GM12874 (cell line): ENCODE data around the gene CPSF4.

ENCODE experiments used
- TF ChIP-seq, protein P1 (sequence below): IDR thresholded peaks from 2 replicates; pipeline ENCODE4 v1.5.1; 2011; ENCODE audit warnings: low read depth, mild to moderate bottlenecking, control low read depth, low read length, moderate library complexity; ENCODE audit not compliant: insufficient read depth

The CPSF4 gene

DNA sequence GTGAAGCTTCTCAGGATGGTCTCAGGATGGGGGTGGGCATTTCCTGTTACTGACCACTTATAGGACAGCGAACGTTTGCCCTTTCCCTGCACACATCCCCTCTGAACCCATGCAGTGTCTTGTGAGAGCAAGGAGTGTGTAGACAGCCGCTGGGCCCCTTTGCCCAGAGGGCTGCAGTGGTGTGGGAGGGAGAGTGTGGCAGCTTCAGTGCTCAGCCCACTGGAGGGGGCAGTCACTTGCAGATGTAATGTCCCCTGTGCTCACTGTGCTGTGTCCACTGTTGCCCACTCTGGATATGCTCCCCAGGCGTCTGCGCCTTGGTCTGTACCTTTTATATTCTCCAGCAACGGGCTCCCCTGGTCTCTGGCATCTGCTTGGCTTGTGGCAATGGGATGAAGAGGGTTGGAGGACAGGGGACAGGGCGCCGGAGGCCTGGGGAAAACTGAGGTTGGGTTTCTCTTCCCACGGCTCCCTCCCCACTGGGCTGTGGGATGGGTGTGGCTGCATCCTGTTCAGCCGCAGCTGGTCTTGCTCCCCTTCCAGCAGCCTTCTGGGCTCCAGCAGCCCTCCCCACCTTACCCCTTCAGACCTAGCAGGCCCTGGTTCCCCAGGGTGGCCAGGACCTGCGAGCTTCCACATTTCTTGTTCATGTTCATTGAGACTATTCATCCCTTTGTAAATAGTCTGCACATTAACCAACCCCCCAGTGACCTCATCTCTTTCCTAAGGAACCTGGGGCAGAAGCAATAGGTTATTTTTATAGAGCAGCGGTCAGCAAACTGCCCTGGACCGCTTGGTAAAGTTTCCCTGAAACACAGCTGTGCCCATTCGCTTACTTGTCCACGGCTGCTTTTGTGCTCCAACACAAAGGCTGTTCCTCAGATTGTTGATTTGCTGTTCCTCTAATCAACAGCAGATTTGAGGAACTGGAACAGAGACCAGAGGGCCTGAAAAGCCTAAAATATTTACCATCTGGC lies 40.0 kb downstream of the CPSF4 start:
- TF ChIP-seq, protein P1, sequence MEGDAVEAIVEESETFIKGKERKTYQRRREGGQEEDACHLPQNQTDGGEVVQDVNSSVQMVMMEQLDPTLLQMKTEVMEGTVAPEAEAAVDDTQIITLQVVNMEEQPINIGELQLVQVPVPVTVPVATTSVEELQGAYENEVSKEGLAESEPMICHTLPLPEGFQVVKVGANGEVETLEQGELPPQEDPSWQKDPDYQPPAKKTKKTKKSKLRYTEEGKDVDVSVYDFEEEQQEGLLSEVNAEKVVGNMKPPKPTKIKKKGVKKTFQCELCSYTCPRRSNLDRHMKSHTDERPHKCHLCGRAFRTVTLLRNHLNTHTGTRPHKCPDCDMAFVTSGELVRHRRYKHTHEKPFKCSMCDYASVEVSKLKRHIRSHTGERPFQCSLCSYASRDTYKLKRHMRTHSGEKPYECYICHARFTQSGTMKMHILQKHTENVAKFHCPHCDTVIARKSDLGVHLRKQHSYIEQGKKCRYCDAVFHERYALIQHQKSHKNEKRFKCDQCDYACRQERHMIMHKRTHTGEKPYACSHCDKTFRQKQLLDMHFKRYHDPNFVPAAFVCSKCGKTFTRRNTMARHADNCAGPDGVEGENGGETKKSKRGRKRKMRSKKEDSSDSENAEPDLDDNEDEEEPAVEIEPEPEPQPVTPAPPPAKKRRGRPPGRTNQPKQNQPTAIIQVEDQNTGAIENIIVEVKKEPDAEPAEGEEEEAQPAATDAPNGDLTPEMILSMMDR = no peak

DNA sequence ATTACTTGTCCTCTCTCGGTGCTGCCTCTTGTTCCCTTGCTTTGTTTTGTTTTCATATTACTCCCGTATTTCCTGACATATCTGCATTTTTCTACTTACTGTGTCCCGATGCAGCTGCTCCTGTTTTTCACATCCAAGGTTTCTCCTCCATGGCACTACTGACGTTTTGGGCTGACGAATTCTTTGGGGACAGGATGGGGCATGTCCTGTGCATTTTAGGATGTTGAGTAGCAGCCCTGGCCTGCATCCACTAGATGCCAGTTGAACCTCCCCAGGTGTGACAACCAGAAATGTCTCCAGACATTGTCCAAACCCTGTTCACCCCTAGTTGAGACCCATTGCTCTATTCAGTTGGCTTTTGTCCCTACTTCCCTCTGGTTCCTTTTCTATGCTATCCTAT lies 46.4 kb downstream of the CPSF4 start:
- TF ChIP-seq, protein P1 = no peak

DNA sequence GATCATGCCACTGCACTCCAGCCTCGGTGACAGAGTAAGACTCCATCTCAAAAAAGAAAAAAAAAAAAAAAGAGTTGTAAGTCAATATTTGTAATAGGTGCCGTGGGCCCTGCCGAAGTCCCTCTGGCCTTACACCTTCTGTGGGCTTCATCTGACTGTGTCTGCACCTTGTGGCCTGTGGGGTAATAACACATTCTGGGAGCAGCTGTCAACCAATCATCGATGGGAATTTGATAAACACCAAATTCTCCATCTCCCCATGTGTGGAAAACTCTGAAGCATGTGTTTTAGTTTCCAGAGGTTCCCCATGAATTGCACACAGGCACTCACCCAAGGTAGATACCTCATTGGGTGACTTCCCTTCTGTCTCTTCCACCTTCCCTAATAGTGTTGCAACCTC lies 50.5 kb downstream of the CPSF4 start:
- TF ChIP-seq, protein P1 = no peak

DNA sequence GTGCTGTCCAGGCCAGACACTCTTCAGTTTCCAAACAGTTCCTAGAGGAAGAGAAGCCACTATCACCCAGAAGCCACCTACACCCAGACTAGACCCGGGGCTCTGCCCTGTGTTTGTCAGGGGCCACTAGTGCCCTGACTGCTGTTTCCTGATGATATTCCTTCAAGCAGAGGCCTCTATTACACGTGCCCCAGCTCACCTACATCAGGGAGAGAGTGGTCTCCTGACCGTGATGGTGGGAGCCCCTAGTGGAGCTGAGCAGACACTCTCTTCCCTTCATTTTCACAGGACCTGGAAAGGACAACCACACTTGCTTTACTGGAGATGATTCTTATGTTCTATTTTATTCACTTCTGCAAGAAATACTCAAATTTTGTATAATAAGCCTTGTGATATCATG lies 52.1 kb downstream of the CPSF4 start:
- TF ChIP-seq, protein P1 = no peak

DNA sequence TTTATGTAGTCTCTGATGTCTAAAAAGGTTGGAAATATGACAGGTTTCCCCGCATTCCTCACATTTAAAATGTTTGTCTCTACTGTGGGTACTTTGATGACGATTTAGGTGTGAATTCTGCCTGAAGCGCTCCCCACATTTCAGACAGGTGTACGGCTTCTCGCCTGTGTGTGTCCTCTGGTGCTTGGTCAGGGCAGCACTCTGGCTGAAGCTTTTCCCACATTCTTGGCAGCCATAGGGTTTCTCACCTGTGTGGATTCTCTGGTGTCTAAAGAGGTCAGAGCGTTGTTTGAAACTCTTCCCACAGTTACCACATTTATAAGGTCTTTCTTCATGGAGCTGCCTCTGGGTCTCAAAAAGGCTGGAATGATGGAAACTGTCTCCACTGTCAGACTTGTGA lies 55.1 kb downstream of the CPSF4 start:
- TF ChIP-seq, protein P1 = no peak

DNA sequence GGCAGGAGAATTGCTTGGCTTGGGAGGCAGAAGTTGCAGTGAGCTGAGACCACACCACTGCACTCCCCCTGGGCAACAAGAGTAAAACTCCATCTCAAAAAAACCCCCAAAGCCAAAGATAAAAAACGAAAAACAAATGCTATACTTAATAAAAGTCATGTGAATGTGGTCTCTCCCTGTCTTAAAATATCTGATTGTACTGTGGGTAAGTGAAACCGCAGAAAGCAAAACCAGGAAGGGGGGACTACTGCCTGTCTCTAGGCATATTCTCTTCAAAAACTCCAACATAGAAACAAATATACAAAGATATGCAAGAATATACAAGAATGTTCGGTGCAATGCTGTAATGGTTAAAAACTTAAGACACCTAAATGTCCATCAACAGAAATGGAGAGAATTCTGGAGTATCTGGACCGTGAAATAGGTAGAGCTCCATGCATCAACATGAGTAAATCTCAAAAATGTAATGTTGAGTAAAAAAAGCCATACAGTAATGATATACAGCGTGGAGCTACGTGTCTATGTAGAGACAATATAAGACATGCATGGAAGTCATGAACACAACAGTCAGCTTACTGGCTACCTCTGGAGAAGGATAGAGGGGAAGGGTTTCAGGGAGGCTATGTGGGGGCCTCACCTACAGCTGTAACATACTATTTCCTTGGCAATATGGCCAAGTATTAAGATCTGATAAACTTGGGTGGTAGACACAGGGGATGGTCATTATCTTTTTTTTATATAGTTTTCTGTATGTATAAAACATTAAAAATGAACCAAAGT lies 59.2 kb downstream of the CPSF4 start:
- TF ChIP-seq, protein P1 = no peak

DNA sequence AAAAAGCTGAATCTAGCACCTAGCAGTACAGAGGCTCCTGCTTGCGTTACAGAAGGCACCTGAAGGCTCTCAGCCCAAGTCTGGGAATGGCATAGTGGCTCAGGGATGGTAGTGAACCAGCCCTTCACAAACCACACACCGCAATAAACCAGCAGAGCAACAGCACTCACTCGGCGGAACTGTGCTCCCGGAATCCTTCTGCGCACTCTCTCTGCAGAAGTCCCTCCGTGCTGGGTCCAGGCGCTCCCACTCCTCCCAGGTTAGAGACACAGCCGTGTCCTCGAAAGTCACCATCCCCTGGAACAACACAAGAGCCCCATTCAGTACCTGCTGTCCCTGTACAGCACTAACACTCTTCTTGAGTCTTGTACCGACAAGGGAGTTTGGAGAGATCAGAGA lies 59.8 kb downstream of the CPSF4 start:
- TF ChIP-seq, protein P1 = no peak
